Measurements from ENCODE around the gene PPARA.

- TF ChIP-seq, protein P1, sequence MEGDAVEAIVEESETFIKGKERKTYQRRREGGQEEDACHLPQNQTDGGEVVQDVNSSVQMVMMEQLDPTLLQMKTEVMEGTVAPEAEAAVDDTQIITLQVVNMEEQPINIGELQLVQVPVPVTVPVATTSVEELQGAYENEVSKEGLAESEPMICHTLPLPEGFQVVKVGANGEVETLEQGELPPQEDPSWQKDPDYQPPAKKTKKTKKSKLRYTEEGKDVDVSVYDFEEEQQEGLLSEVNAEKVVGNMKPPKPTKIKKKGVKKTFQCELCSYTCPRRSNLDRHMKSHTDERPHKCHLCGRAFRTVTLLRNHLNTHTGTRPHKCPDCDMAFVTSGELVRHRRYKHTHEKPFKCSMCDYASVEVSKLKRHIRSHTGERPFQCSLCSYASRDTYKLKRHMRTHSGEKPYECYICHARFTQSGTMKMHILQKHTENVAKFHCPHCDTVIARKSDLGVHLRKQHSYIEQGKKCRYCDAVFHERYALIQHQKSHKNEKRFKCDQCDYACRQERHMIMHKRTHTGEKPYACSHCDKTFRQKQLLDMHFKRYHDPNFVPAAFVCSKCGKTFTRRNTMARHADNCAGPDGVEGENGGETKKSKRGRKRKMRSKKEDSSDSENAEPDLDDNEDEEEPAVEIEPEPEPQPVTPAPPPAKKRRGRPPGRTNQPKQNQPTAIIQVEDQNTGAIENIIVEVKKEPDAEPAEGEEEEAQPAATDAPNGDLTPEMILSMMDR (IDR thresholded peaks at IDR 0.05): no peak
- TF ChIP-seq POLR2A (IDR thresholded peaks at IDR 0.05): no peak
- TF ChIP-seq EP300 (IDR thresholded peaks at IDR 0.05): no peak
Measured at GRCh38 chr22:46109474-46110003, 40.8 kb upstream of the PPARA start.
